GM20431 (cell line): ENCODE measurements around the gene THSD7B.

Experiments
- in situ Hi-C: fragments of 300-500 bp; cut with MseI, MboI; formaldehyde crosslinking; loops from one replicate; pipeline ENCODE4 v1.15.0; 2020; ENCODE audit warnings: low sequenced_read_pairs; ENCODE audit not compliant: unreplicated experiment

Gene THSD7B

GRCh38 chr2:137115081-137115794 lies 349.9 kb downstream of the THSD7B start:
- in situ Hi-C loops, result no loop called here

GRCh38 chr2:137115795-137116089 lies 350.4 kb downstream of the THSD7B start:
- in situ Hi-C loops, result no loop called here

- in situ Hi-C loops, result no loop called here
Measured at GRCh38 chr2:137117385-137117784, 352.0 kb downstream of the THSD7B start.

GRCh38 chr2:137118140-137118539 lies 352.8 kb downstream of the THSD7B start:
- in situ Hi-C loops, result no loop called here

GRCh38 chr2:137123226-137123625 lies 357.9 kb downstream of the THSD7B start:
- in situ Hi-C loops, result no loop called here

GRCh38 chr2:137133225-137133624 lies 367.9 kb downstream of the THSD7B start:
- in situ Hi-C loops, result no loop called here

GRCh38 chr2:137138263-137138662 lies 372.9 kb downstream of the THSD7B start:
- in situ Hi-C loops, result no loop called here

GRCh38 chr2:137151731-137152130 lies 386.4 kb downstream of the THSD7B start:
- in situ Hi-C loops, result no loop called here

- in situ Hi-C loops, result no loop called here
Measured at GRCh38 chr2:137154946-137155345, 389.6 kb downstream of the THSD7B start.

GRCh38 chr2:137155356-137156104 lies 390.2 kb downstream of the THSD7B start:
- in situ Hi-C loops, result no loop called here

GRCh38 chr2:137156221-137156844 lies 391.0 kb downstream of the THSD7B start:
- in situ Hi-C loops, result no loop called here

GRCh38 chr2:137157851-137158250 lies 392.5 kb downstream of the THSD7B start:
- in situ Hi-C loops, result no loop called here

- in situ Hi-C loops, result no loop called here
Measured at GRCh38 chr2:137161250-137161649, 395.9 kb downstream of the THSD7B start.

- in situ Hi-C loops, result no loop called here
Measured at GRCh38 chr2:137165968-137166367, 400.6 kb downstream of the THSD7B start.

GRCh38 chr2:137167651-137168050 lies 402.3 kb downstream of the THSD7B start:
- in situ Hi-C loops, result no loop called here

- in situ Hi-C loops, result no loop called here
Measured at GRCh38 chr2:137168552-137168951, 403.2 kb downstream of the THSD7B start.

- in situ Hi-C loops, result no loop called here
Measured at GRCh38 chr2:137172162-137172561, 406.8 kb downstream of the THSD7B start.

GRCh38 chr2:137173463-137173862 lies 408.1 kb downstream of the THSD7B start:
- in situ Hi-C loops, result no loop called here

GRCh38 chr2:137175246-137175645 lies 409.9 kb downstream of the THSD7B start:
- in situ Hi-C loops, result no loop called here

GRCh38 chr2:137178951-137179377 lies 413.6 kb downstream of the THSD7B start:
- in situ Hi-C loops, result no loop called here

- in situ Hi-C loops, result no loop called here
Measured at GRCh38 chr2:137179542-137179941, 414.2 kb downstream of the THSD7B start.
